Upper lobe of right lung (tissue), 1 donor: ENCODE measurements around the gene FOXP1. TPM values are rescaled to one million over a fixed set of nuclear protein-coding genes. Genes with fewer than 3 reads are reported as not detected.
"Not testable (repeated sequence)": the region's sequence is repeated elsewhere in the genome, so short reads cannot be mapped to it uniquely, and the experiment has no call there.

Experiments used
- ATAC-seq: fragments of 200-7000 bp; cut with Tn5 transposase; one replicate; pipeline ENCODE4 v1.9.1; 2020; ENCODE audit warnings: mild to moderate bottlenecking, moderate library complexity
- DNase-seq: peaks from one replicate; pipeline ENCODE4 v3.0.0-alpha.2; 2020
- H3K27ac ChIP-seq: fragments of 200-600 bp; one replicate; pipeline ENCODE4 v1.8.0; 2022
- H3K27me3 ChIP-seq: fragments of 200-600 bp; one replicate; pipeline ENCODE4 v1.8.0; 2022; ENCODE audit warnings: mild to moderate bottlenecking
- H3K36me3 ChIP-seq: fragments of 200-600 bp; one replicate; pipeline ENCODE4 v1.8.0; 2022
- H3K4me1 ChIP-seq: fragments of 200-600 bp; one replicate; pipeline ENCODE4 v1.8.0; 2022
- H3K4me3 ChIP-seq: fragments of 200-600 bp; one replicate; pipeline ENCODE4 v1.8.0; 2022; ENCODE audit warnings: mild to moderate bottlenecking
- H3K9me3 ChIP-seq: fragments of 200-600 bp; one replicate; pipeline ENCODE4 v1.8.0; 2022
- CTCF ChIP-seq: fragments of 200-600 bp; IDR thresholded peaks from one replicate; pipeline ENCODE4 v1.8.0; 2022; ENCODE audit warnings: antibody characterized with exemption
- intact Hi-C: fragments of 100-400 bp; cut with DNase I; formaldehyde crosslinking; loops from one replicate; pipeline ENCODE4 v1.11.0; 2022
- total RNA-seq: library from RNA; stranded (reverse); fragmentation: NEBNext Ultra II Directional; extraction: Animal tissue kit (Norgen Biotek cat#: 25700); gene quantifications from one replicate; pipeline ENCODE4 v1.2.1, GENCODE V29; 2021
- donor health status: DM: no; HTN: yes; CAD: no; lungs with severe emphysema.

The FOXP1 gene
- total RNA-seq, 1 donor from 2014 or later, result 140 TPM

GRCh38 chr3:71438071-71438685 is 145.3 kb downstream of the FOXP1 start:
- no peaks in the 10 kb centered on the region for H3K9me3 ChIP-seq
- H3K4me1 ChIP-seq, result peaks cover 30% of the 10 kb centered on the region
- no peak for TF ChIP-seq CTCF
- intact Hi-C loops, result no loop called here
- H3K27ac ChIP-seq, result no peak overlapping the region
- DNase-seq (no peak), ATAC-seq (no peak)
- no peak overlapping the region for H3K4me3 ChIP-seq
- no peaks in the 10 kb centered on the region for H3K27me3 ChIP-seq
- H3K36me3 ChIP-seq, result no peaks in the 10 kb centered on the region

- intact Hi-C loops, result no loop called here
- TF ChIP-seq CTCF, result no peak
- Histone ChIP-seq H3K4me3 (no peak overlapping the region), H3K36me3 (no peaks in the 10 kb centered on the region), H3K27me3 (no peaks in the 10 kb centered on the region), H3K4me1 (peaks cover 22% of the 10 kb centered on the region), H3K27ac (no peak overlapping the region), H3K9me3 (no peaks in the 10 kb centered on the region)
- ATAC-seq, result no peak
- no peak for DNase-seq
Measured at GRCh38 chr3:71436337-71436736, 147.2 kb downstream of the FOXP1 start.

GRCh38 chr3:71435836-71436235 is 147.7 kb downstream of the FOXP1 start:
- H3K27ac ChIP-seq, H3K27me3 ChIP-seq, H3K9me3 ChIP-seq, DNase-seq, ATAC-seq, H3K36me3 ChIP-seq, intact Hi-C loops, H3K4me3 ChIP-seq: not testable (repeated sequence)
- H3K4me1 ChIP-seq, result peaks cover 22% of the 10 kb centered on the region

DNA sequence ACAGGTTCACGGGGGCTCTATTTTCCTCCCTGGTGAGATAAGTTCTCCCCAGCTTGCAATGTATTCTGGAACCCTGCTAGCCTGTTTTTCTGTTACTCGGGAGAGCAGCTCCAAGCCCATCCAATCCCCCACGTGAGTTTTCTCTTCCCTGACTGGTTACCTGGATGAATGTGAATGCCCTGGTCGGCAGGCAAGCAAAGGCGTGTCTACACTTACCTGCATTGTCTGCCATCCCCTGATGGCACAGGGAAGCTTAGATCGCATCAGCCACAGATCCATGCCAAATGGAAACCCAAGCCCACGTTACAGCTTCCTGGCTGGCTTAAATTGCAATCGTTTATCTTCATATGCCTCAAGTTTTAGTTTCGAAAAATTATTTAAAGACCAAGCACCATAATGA is 149.9 kb downstream of the FOXP1 start:
- TF ChIP-seq CTCF, result no peak
- Histone ChIP-seq H3K36me3 (no peaks in the 10 kb centered on the region), H3K27me3 (no peaks in the 10 kb centered on the region), H3K9me3 (no peaks in the 10 kb centered on the region), H3K4me1 (peaks cover 29% of the 10 kb centered on the region), H3K27ac (peak overlapping the region; percentile 3), H3K4me3 (no peak overlapping the region)
- DNase-seq, result no peak
- ATAC-seq, result no peak
- intact Hi-C loops, result no loop called here

- DNase-seq (no peak), ATAC-seq (peak; percentile 50)
- Histone ChIP-seq H3K27me3 (no peaks in the 10 kb centered on the region), H3K4me1 (peaks cover 36% of the 10 kb centered on the region), H3K9me3 (no peaks in the 10 kb centered on the region), H3K27ac (peak overlapping the region; percentile 17), H3K36me3 (no peaks in the 10 kb centered on the region), H3K4me3 (no peak overlapping the region)
- intact Hi-C loops, result no loop called here
- TF ChIP-seq CTCF, result no peak
Measured at GRCh38 chr3:71432044-71432975, 151.2 kb downstream of the FOXP1 start.

DNA sequence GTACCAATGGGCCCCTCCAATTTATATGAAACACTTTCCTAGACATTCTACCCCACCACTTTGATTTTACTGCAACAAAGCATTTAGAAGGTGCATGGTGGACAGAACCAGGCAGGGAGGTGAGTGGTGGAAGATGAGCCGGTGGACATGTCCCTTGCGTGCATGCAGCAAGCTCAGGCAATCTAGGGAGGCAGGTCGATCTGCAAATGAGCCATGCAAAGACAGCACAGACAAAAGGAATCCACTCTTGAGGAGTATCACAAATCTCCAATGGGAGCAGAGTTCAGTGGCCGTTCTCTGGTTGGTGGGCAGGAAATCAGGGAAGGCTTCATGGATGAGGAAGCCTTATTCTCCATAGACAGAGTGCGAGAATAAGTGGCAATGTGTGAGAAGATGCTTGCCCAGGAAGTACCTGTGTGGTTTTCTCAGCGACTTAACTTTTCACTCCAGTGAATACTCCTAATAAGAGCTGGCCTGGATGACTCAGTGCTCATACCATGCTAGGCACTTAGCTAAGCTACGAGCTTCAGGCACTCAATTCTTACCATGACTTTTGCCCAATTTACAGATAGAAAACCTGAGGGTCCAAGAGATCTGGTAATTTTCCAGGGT is 152.5 kb downstream of the FOXP1 start:
- no peaks in the 10 kb centered on the region for H3K36me3 ChIP-seq
- H3K4me3 ChIP-seq, result no peak overlapping the region
- no peak for TF ChIP-seq CTCF
- H3K4me1 ChIP-seq, result peaks cover 36% of the 10 kb centered on the region
- H3K9me3 ChIP-seq, result no peaks in the 10 kb centered on the region
- no peaks in the 10 kb centered on the region for H3K27me3 ChIP-seq
- peak; percentile 46 for ATAC-seq
- no peak for DNase-seq
- intact Hi-C loops, result no loop called here
- H3K27ac ChIP-seq, result peak overlapping the region; percentile 17
